ENCODE data around the gene ATAD2B. TPM values are rescaled to one million over a fixed set of nuclear protein-coding genes. Genes with fewer than 3 reads are reported as not detected.
"Not testable (repeated sequence)": the region's sequence is repeated elsewhere in the genome, so short reads cannot be mapped to it uniquely, and the experiment has no call there.

Gene ATAD2B
- total and polyA plus RNA-seq, 12 donors, result 2.2 to 11.8 (median 8.7) TPM

DNA sequence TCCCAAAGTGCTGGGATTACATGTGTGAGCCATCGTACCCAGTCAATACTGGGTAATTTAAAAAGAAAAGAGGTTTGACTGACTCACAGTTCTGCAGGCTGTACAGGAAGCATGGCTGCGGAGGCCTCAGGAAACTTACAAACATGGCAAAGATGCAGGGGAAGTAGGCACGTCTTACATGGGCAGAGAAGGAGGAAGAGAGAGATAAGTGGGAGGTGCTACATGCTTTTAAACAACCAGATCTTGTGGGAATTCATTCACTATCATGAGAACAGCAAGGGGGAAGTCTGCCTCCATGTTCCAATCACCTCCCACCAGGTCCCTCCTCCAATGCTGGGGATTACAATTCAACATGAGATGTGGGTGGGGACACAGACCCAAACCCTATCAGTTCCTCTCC is 192.5 kb downstream of the ATAD2B start:
- H3K27me3 ChIP-seq, result no peaks in the 10 kb centered on the region
- H3K9me3 ChIP-seq, result peaks cover 0 to 18% (median 0%) of the 10 kb centered on the region in 11 donors
- ATAC-seq, result no peak
- no peaks in the 10 kb centered on the region for H3K4me1 ChIP-seq
- H3K27ac ChIP-seq, result no peak overlapping the region
- no peak overlapping the region for H3K4me3 ChIP-seq
- H3K36me3 ChIP-seq, result peaks cover 0 to 27% (median 0%) of the 10 kb centered on the region in 9 donors
- 87 to 91% methylated on average over 3 of the region's 3 CpGs for WGBS, 2 donors
- DNase-seq, result no peak
- intact Hi-C loops (cut with DNase I), result no loop called here
- TF ChIP-seq, protein P1, sequence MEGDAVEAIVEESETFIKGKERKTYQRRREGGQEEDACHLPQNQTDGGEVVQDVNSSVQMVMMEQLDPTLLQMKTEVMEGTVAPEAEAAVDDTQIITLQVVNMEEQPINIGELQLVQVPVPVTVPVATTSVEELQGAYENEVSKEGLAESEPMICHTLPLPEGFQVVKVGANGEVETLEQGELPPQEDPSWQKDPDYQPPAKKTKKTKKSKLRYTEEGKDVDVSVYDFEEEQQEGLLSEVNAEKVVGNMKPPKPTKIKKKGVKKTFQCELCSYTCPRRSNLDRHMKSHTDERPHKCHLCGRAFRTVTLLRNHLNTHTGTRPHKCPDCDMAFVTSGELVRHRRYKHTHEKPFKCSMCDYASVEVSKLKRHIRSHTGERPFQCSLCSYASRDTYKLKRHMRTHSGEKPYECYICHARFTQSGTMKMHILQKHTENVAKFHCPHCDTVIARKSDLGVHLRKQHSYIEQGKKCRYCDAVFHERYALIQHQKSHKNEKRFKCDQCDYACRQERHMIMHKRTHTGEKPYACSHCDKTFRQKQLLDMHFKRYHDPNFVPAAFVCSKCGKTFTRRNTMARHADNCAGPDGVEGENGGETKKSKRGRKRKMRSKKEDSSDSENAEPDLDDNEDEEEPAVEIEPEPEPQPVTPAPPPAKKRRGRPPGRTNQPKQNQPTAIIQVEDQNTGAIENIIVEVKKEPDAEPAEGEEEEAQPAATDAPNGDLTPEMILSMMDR (IDR thresholded peaks at IDR 0.05), result no peak

DNA sequence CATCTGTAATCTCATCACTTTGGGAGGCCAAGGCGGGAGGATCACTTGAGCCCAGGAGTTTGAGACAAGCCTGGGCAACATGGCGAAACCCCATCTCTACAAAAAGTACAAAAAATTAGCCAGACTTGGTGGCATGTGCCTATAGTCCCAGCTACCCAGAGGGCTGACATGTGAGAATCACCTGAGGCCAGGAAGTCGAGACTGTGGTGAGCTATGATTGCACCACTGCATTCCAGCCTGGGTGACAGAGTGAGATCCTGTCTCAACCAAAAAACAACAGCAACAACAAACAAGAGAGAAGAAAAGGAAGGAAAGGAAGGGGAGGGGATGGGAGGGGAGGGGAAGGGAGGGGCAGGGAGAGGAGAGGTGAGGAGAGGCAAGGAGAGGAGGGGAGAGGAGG is 203.9 kb downstream of the ATAD2B start:
- intact Hi-C loops (cut with DNase I); DNase-seq: not testable (repeated sequence)
- 95 to 96% methylated on average over 3 of the region's 3 CpGs for WGBS, 2 donors

GRCh38 chr2:23722255-23722654 is 204.7 kb downstream of the ATAD2B start:
- ATAC-seq, result no peak
- H3K9me3 ChIP-seq, result peaks cover 0 to 42% (median 19%) of the 10 kb centered on the region in 11 donors
- intact Hi-C loops (cut with DNase I), result no loop called here
- H3K27ac ChIP-seq, result no peak overlapping the region
- H3K4me1 ChIP-seq, result peaks cover 0 to 11% (median 4%) of the 10 kb centered on the region in 9 donors
- H3K36me3 ChIP-seq, result peaks cover 0 to 34% (median 4%) of the 10 kb centered on the region in 9 donors
- H3K4me3 ChIP-seq, result no peak overlapping the region
- TF ChIP-seq, protein P1 (IDR thresholded peaks at IDR 0.05), result no peak
- 94 to 95% methylated on average over 3 of the region's 3 CpGs for WGBS, 2 donors
- H3K27me3 ChIP-seq, result no peaks in the 10 kb centered on the region
- no peak for DNase-seq

More for the DNA sequence above, 203.9 kb downstream of the ATAD2B start:
- not testable (repeated sequence) for H3K27ac ChIP-seq, ATAC-seq, H3K4me3 ChIP-seq, H3K27me3 ChIP-seq
- Histone ChIP-seq H3K9me3 (peaks cover 0 to 42% (median 19%) of the 10 kb centered on the region in 11 donors), H3K36me3 (peaks cover 0 to 34% (median 4%) of the 10 kb centered on the region in 9 donors), H3K4me1 (peaks cover 0 to 11% (median 4%) of the 10 kb centered on the region in 9 donors)

- Histone ChIP-seq H3K27me3 (no peaks in the 10 kb centered on the region), H3K27ac (no peak overlapping the region), H3K4me1 (peaks cover 0 to 11% (median 4%) of the 10 kb centered on the region in 9 donors), H3K9me3 (peaks cover 0 to 42% (median 19%) of the 10 kb centered on the region in 11 donors), H3K36me3 (peaks cover 0 to 34% (median 4%) of the 10 kb centered on the region in 9 donors), H3K4me3 (no peak overlapping the region)
- DNase-seq (no peak), ATAC-seq (peak in 3 of 8 donors; percentile 31 to 59 (median 39))
- intact Hi-C loops (cut with DNase I), result no loop called here
- TF ChIP-seq, protein P1 (IDR thresholded peaks at IDR 0.05), result no peak
- WGBS, 2 donors, result 96 to 98% methylated on average over 2 of the region's 2 CpGs
Observed at GRCh38 chr2:23721454-23721826, 205.5 kb downstream of the ATAD2B start.

DNA sequence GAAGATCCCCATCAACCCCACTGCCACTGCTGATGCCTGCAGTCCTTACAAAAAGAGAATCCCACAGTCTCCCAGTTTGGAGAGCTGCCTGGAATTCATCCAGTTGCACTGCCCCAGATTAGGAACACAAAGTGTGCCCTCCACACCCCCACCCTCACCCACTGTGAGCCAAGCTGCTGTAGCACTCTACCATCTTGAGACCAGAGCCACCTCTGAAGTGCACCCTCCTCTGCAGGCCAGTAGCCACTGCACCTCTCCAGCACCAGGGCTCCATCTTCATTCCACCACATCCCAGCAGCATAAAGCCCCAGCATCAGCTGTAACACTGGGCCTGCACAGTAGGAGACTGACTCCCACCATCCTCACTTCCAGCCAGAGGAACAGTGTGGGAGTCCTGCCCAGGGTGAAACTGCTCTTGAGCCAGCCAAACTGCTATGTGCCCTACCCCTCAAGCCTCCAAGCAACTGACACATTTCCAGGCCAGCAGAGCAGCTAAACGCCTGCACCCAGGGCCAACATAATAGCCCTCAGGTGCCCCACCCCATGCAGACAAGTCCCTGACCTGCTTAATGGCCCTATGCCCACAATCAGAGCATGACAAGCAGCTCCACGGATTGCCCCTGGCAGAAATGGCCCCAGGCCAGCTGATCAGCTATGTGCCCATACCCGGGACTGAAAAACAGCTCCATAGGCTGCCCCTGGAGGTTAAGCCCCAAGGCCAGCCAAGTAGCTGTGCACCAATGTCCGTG is 206.0 kb downstream of the ATAD2B start:
- no peak for DNase-seq
- TF ChIP-seq, protein P1 (IDR thresholded peaks at IDR 0.05), result no peak
- peak in 5 of 8 donors; percentile 22 to 50 (median 38) for ATAC-seq
- Histone ChIP-seq H3K27ac (no peak overlapping the region), H3K4me1 (peaks cover 0 to 11% (median 4%) of the 10 kb centered on the region in 9 donors), H3K36me3 (peaks cover 0 to 29% (median 3%) of the 10 kb centered on the region in 9 donors), H3K27me3 (no peaks in the 10 kb centered on the region), H3K4me3 (no peak overlapping the region), H3K9me3 (peaks cover 0 to 42% (median 19%) of the 10 kb centered on the region in 11 donors)
- intact Hi-C loops (cut with DNase I), result no loop called here
- 73 to 81% methylated on average over 4 of the region's 4 CpGs for WGBS, 2 donors
